HCT116 (cell line): ENCODE data around the gene CAPN5.

ENCODE experiments used
- CEBPB ChIP-seq: IDR thresholded peaks from 2 replicates; pipeline ENCODE4 v1.6.1; 2012; ENCODE audit warnings: low read depth
- EZH2 ChIP-seq: fragments of 200-600 bp; sonication (generic); IDR thresholded peaks from 2 replicates; pipeline ENCODE4 v1.6.1; 2017; ENCODE audit warnings: antibody characterized with exemption, mixed run types
- EZH2phosphoT487 ChIP-seq: fragments of 200-600 bp; IDR thresholded peaks from 2 replicates; pipeline ENCODE4 v1.6.1; 2018; ENCODE audit warnings: antibody characterized with exemption, borderline replicate concordance
- MAX ChIP-seq: IDR thresholded peaks from 2 replicates; pipeline ENCODE4 v1.6.1; 2012
- POLR2A ChIP-seq: IDR thresholded peaks from 2 replicates; pipeline ENCODE4 v1.7.0; 2011; ENCODE audit warnings: borderline replicate concordance; ENCODE audit not compliant: insufficient read depth, insufficient read length; ENCODE audit errors: extremely low read depth
- POLR2AphosphoS5 ChIP-seq: IDR thresholded peaks from 2 replicates; pipeline ENCODE4 v1.6.1; 2011; ENCODE audit warnings: mild to moderate bottlenecking, low read depth, low read length, moderate library complexity
- SIN3A ChIP-seq: IDR thresholded peaks from 2 replicates; pipeline ENCODE4 v1.6.1; 2012; ENCODE audit warnings: low read depth
- YY1 ChIP-seq: IDR thresholded peaks from 2 replicates; pipeline ENCODE4 v1.6.1; 2011; ENCODE audit warnings: low read length, low read depth, moderate library complexity, mild to moderate bottlenecking; ENCODE audit not compliant: insufficient replicate concordance; ENCODE audit errors: extremely low read depth
- ZBTB33 ChIP-seq: IDR thresholded peaks from 2 replicates; pipeline ENCODE4 v1.6.1; 2011; ENCODE audit warnings: mild to moderate bottlenecking, low read length, moderate library complexity; ENCODE audit not compliant: insufficient replicate concordance; ENCODE audit errors: extremely low read depth
- ZFX ChIP-seq: fragments of 450-650 bp; IDR thresholded peaks from 2 replicates; pipeline ENCODE4 v1.6.1; 2017
- ZNF274 ChIP-seq: fragments of 200-500 bp; sonication (Bioruptor generic); IDR thresholded peaks from 2 replicates; pipeline ENCODE4 v1.6.1; 2014; ENCODE audit warnings: mild to moderate bottlenecking, low read depth, low read length, inconsistent platforms
- TF ChIP-seq, protein P1 (sequence below), 3 experiments: fragments of 200-600 bp in 1 of 3; sonication (generic) in 1 of 3; IDR thresholded peaks in 2 of 3; conservative IDR thresholded peaks in 1 of 3; 2 replicates each; pipeline ENCODE4 v1.5.1; 2012 to 2017; ENCODE audit warnings: low read depth in 2 of 3, low read length in 2 of 3, antibody characterized with exemption in 1 of 3, borderline replicate concordance in 1 of 3, control low read depth in 1 of 3, mild to moderate bottlenecking in 1 of 3, mixed read lengths in 1 of 3, mixed run types in 1 of 3, moderate library complexity in 1 of 3; ENCODE audit not compliant: insufficient read depth in 1 of 3
- TF ChIP-seq, protein P2 (sequence below): IDR thresholded peaks from 2 replicates; pipeline ENCODE4 v1.6.1; 2012; ENCODE audit warnings: low read depth

GRCh38 chr11:77027275-77027674 is 39.5 kb upstream of the CAPN5 start:
- TF ChIP-seq MAX (no peak), POLR2A (no peak), CEBPB (no peak), ZBTB33 (no peak), SIN3A (no peak), EZH2 (no peak), EZH2phosphoT487 (no peak), YY1 (no peak), POLR2AphosphoS5 (no peak), ZNF274 (no peak), ZFX (no peak)
- TF ChIP-seq, protein P1, sequence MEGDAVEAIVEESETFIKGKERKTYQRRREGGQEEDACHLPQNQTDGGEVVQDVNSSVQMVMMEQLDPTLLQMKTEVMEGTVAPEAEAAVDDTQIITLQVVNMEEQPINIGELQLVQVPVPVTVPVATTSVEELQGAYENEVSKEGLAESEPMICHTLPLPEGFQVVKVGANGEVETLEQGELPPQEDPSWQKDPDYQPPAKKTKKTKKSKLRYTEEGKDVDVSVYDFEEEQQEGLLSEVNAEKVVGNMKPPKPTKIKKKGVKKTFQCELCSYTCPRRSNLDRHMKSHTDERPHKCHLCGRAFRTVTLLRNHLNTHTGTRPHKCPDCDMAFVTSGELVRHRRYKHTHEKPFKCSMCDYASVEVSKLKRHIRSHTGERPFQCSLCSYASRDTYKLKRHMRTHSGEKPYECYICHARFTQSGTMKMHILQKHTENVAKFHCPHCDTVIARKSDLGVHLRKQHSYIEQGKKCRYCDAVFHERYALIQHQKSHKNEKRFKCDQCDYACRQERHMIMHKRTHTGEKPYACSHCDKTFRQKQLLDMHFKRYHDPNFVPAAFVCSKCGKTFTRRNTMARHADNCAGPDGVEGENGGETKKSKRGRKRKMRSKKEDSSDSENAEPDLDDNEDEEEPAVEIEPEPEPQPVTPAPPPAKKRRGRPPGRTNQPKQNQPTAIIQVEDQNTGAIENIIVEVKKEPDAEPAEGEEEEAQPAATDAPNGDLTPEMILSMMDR (IDR thresholded peaks at IDR 0.05 in 2 of 3, conservative IDR thresholded peaks at IDR 0.05 in 1 of 3; ENCODE audit: borderline replicate concordance in 1 of 3, insufficient read depth in 1 of 3, low read depth in 2 of 3, low read length in 2 of 3), result no peak
- TF ChIP-seq, protein P2, sequence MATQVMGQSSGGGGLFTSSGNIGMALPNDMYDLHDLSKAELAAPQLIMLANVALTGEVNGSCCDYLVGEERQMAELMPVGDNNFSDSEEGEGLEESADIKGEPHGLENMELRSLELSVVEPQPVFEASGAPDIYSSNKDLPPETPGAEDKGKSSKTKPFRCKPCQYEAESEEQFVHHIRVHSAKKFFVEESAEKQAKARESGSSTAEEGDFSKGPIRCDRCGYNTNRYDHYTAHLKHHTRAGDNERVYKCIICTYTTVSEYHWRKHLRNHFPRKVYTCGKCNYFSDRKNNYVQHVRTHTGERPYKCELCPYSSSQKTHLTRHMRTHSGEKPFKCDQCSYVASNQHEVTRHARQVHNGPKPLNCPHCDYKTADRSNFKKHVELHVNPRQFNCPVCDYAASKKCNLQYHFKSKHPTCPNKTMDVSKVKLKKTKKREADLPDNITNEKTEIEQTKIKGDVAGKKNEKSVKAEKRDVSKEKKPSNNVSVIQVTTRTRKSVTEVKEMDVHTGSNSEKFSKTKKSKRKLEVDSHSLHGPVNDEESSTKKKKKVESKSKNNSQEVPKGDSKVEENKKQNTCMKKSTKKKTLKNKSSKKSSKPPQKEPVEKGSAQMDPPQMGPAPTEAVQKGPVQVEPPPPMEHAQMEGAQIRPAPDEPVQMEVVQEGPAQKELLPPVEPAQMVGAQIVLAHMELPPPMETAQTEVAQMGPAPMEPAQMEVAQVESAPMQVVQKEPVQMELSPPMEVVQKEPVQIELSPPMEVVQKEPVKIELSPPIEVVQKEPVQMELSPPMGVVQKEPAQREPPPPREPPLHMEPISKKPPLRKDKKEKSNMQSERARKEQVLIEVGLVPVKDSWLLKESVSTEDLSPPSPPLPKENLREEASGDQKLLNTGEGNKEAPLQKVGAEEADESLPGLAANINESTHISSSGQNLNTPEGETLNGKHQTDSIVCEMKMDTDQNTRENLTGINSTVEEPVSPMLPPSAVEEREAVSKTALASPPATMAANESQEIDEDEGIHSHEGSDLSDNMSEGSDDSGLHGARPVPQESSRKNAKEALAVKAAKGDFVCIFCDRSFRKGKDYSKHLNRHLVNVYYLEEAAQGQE, result no peak
